Nucleus accumbens (tissue), 56 donors: ENCODE results near the gene GALNT7.

Experiments
- DNase-seq, 56 donors: peaks; one replicate each; lab custom pipeline; 2025; lab: John Stamatoyannopoulos, UW

Gene GALNT7

DNA sequence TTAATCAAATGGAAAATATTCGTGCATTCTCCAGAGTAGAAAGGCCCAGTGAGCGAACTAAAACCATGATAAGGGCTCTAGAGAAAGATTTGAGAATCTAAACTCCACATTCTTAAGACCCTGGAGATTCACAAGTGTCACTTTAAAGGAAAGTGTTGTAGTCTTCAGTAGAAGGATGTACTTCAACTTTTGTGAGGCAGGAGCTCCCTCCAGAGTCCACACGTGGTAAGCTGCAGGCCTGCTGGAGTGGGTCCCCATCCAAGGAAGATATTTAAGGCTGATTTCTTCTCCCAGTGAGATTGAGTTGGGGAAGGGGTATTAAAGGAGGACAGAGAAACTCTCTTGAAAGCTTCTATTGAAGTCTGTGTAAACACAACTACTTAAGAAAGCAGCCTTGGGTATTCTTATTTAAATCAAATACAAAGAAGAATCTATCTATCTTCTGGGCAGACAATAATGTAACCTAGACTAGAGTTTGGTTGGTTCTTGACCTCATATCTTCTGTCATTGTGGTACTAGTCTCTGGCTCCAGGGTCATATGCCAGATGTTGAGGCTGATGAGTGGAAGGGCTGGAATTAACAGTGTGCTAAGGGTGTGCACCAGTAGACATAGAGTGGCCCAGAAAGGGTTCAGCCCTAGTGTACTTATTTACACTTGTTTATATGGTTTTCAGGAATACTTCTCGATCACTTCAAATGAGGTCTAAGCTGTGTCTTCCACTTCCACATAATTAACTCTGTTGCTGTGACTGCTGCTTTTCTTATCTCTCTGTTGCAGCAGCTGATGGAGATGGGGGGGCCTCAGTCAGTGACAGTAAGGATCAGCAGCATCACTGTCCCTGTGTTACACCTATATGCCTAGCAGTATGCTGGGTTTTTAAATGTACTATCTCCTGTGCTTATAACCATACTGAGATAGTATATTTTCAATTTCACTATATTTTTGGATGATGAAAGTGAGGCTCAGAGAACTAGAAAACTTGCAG is 89.4 kb downstream of the GALNT7 start:
- DNase-seq: peak in 47 of 56 donors; percentile 6 to 85 (median 46)

DNA sequence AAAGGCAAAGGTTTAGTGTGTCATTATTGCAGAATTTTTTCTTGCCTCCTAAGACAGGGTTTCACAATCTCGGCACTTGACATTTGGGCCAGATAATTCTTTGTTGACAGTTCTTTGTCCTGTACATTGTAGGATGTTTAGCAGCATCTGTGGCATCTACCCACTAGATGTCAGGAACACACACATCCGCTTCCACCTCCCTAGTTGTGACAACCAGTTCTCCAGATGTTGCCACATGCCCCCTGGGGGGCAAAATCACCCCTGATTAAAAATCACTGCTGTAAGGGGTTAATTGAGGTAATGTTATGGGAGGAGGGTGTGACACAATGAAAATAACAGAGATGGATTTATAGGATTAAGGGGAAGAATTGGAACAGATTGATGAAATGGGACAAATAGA is 90.3 kb downstream of the GALNT7 start:
- DNase-seq: no peak

DNA sequence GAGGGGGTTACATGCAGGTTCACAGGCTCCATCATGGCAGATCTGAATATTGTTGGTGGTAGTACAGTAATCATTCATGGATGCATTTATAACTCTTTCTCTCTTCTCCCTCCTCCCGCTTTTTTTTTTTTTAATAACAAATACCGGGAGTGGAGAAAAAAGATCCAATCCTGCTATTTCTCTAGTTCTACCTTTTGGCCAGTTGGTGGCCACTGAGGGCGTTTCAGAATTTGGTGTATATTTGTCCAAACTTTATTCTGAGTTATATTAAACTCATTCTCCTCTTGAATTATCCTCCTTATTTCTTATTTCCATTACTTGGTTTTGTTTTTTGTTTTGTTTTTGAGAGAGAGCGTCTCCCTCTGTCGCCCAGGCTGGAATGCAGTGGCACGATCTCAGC is 90.7 kb downstream of the GALNT7 start:
- DNase-seq: no peak

DNA sequence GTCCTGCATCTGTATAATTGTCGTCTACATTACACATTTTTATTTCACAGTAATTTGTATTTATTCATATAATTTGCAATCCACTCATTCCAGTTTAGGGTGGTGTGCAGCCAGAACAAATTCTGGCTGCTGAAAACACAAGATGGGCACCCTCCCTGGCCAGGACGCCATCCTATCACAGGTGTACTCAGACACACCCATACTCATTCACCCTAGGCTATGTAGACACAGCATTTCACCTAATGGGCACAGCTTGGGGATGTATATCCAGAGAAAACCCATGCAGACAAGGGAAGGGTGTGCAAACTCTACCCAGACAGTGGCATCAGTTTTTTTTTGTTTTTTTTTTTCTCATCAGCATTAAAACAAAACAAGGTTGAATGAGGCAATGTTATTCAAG is 92.4 kb downstream of the GALNT7 start:
- no peak for DNase-seq

DNA sequence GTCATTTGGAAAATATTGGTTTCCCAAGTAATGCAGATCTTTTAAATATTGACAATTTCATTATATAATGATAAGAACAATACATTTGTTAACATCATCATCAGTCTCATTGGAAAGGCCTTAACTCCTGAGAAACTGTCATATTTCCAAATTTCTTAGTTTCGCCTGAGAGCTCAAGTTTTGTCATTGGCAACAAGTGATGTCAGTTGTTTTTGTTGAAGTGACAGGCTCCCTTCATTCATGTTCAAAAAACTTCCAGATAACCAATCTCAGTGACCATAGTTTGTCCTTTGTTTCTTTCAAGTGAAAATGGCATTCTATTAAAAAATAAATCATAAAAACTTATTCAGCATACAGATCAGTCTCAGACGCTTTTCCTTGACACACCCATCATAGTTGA is 93.8 kb downstream of the GALNT7 start:
- DNase-seq: no peak

DNA sequence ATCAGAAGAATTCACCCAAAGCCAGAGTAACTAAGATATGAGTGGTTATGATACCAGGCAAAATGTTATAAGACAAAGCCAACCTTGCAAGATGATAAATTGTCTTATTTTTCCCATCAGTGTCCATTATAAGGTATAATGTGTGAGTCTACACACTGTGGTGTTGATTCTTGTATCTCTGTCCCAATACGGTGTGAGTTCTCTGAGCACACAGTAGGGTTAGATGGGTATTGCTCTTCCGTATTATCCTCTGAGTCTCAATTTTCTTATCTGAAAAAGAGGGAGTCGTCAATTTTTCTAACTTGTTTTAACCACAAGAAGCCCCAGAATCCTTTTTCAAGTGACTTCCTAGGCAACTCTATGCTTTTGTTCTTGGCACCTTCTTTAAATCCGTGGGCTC is 95.6 kb downstream of the GALNT7 start:
- no peak for DNase-seq

DNA sequence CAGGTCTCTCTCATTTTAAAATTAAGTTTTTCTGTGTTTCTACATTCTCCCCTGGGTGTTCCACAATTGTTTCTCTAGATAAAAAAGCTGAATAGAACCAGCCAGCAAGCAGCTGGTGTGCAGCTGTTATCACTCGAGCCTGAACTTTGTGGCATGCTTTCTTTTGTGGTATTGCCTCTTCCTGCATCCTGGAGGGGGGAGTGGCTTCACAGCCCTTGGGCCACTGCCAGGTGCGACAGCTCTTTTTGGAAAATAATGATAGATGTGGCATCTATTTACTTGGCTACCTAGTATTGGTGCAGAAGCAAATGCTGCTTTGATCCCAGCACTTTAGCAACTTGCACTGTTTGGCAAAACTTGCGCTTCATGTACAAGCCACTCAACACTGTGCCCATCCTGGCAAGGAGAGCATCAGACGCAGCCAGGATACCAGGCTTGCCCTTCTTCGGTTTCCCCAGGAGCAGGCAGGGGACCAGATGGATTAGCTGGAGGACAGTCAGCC is 96.1 kb downstream of the GALNT7 start:
- DNase-seq: peak in 4 of 56 donors; percentile 4 to 27 (median 8)

DNA sequence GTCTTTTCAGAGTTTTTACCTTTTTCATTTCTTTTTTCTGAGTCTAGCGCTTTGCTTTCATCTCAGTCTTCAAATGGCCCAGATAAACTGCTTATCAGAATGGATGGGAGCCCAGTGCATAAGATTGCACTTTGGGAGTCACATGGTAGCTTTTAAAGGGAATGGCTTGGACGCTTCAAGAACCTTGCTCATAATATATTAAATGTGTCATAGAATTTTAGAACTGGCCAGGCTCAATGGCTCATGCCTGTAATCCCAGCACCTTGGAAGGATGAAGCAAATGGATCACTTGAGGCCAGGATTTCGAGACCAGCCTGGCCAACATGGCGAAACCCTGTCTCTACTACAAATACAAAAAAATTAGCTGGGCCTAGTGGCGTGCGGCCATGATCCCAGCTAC is 97.1 kb downstream of the GALNT7 start:
- no peak for DNase-seq

DNA sequence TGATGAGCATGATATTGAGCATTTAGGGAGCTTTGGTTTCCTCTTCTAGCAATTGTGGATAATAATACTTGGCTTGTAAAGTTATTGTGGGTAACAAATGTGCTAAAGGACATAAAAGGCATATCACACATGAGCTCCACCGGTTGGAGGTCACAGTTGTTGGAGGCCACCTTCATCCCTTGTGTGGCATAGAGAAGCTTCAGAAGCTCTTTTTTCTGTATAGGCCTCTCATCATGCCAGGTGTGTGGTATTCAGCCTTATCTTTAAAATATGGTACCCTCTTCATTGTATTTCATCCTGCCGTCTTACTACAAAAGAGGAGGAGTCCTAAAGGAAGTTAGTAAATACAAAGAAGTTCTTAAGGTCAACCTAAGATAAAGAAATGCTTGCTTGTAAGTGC is 99.1 kb downstream of the GALNT7 start:
- no peak for DNase-seq

DNA sequence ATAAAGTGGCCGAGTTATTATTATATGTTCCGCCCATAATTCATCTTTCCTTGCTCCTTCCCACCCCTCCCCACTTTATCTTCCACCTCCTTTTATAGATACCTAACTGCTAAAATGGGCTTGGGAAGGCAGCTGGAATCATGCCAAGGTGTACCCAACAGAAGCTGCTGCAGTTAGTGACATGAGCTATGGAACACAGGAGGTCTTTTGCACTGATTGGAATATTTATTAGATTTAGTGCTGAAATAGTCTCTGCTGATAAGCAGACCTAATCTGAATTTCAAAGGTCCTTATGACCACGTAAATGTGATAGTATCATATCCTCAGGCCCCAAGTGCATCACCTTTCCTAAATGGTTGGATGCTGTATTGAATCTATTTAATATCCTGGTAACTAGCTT is 100.7 kb downstream of the GALNT7 start:
- DNase-seq: peak in 1 of 56 donors; percentile 11

DNA sequence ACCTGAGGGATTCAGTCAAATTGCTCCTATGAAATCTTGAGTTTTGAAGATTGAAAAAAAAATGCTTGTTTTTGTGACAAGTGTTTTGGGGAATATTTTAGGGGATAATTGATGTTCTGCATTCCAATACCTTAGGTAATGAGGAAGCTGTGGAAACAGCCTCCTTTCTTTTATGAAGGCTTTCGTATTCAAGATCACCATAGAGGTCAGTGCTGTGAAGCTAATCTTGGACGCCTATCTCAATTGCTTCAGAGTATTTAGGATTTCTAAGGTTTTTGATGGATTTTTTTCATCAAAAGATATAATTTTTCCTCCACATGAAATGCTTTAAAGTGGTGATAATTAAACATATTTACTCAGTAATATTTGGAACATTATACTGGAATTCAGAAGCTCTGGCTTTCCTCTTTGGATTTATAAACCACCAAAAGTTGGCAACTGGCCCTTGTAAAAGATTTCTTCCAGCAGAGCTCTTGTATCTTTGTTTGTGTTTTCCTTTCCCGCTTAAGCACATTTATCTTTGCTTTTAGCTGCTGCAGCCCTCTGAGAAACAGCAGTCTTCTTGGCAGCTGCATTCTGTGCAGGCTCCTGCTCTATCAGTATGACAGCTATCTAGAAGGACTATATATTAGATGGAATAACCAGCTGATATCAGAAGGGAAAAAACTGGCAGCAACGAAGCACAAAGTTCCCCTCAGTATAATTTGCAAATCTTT is 101.9 kb downstream of the GALNT7 start:
- no peak for DNase-seq

DNA sequence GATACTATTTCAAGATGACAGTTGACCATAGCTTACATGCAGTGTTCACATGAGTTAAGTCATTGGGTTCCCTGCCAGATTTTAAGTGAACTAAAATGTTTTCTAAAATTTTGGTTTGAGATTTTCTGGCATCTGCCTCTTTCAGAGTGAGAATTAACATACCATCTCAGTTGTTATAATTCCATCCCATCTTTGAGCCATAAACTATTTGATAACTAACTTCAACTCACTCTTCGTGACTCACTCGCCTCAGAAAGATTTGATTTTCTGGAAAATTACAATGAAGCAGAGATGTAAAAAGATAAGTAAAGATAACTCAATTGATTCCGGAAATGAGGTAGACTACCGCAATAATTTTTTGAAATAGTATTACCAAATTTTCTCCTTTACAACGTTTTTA is 103.7 kb downstream of the GALNT7 start:
- DNase-seq: no peak

DNA sequence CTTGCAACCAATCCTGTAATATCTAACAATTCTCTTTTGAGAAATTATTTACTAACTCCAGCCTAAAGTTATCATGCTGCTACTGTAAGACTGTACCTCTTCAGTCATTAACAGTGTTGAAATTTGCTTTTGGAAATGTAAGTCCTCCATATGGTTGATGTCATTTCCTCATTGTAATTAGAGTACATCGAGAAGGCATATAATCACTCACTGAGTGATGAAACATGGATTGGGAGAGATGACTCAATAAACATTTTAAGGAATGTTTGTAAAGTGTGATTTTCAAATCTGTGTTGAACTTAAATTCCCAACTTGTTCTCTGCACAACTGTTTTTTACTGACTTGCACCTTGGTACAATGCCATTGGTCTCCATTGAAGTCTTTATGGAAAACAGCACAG is 104.4 kb downstream of the GALNT7 start:
- DNase-seq: no peak

DNA sequence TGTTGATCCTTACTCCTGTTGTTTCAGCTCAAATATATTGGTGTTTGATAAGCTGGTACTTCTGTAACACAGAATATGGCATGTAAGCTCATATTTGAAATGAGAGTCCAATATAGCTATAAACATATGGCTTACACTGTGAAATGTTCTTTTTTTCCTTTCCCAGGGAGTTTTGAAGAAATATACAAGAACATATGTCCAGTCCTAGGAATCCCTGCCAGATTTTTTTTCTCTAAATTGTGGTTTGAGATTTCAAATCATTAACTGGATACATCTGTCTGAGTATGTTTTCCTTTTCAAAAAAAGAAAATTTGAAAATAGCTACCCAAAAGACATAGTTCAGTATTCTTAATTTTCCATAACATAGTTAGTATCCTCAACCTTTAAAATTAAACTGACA is 105.3 kb downstream of the GALNT7 start:
- no peak for DNase-seq

DNA sequence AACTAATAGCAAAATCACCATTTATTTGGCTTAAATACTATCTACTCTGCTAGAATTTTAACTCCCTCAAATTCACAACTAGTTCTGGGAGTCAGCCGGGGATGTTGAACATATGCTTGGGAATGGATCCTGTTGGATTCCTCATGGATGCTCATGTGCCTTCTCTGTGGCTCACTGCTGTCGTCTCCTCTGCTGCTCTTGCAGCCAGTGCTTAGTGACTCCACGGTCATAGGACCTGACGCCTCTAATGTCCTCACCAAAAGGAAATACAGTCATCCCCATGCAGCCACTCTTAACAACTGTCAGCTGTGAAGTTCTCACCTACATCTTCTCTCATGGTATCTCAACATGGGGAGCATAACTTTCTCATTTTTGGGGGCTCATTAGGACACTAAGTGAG is 106.1 kb downstream of the GALNT7 start:
- no peak for DNase-seq

DNA sequence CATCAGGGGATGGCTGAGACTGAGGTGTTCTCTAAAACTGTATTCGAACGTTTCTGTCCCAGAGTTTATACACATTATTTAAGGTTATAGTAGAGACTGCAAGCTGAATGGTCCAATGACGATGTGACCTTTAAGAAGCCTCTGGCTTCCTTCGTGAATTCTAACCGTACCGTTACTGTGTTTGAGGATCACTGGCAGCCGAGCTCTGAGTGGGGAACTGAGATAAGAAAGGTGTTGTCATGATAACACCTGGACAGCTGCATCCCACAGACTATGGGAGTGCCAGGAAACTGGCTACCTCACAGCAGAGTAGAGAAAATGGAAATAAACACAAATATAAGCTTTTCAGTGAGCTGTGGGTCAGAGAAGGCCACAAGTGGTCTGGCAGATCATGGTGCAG is 106.5 kb downstream of the GALNT7 start:
- no peak for DNase-seq

DNA sequence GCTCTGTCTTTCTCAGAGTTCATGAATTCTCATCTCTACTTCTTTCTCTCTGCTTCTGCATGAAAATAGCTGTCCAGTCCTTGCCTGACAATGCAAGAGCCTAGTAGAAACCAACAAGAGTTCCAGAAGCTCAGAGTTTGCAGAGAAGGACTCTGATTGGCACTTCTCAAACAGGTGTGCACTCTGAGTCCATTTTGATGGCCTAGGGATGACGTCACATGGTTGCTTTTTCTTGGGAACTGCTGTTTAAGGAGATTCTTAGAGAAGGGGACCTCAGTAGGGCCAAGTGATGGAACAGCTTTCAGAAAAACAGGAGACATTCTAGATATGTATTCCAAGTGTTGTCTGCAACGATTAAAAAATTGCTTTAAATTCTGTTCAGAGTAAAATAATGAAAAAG is 108.7 kb downstream of the GALNT7 start:
- DNase-seq: no peak

DNA sequence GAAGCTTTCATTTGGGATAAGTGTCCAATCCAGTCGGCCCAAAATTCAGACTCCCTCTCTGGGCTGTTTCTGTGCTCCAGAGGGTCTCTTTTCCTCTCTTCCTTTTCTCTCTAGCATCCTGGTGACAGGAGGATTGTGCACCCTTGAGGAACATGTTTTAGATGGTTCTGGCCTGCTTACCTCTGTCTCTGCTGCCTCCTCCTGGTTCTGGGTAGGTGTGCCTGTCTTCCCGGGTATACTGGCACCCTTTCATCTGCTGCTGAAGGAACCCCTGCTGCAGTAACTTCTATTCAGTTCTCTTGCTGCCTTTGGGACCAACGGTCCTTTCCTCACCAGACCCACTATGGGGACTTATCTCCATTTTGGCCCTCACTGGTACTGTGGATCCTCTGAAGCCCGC is 112.4 kb downstream of the GALNT7 start:
- no peak for DNase-seq

DNA sequence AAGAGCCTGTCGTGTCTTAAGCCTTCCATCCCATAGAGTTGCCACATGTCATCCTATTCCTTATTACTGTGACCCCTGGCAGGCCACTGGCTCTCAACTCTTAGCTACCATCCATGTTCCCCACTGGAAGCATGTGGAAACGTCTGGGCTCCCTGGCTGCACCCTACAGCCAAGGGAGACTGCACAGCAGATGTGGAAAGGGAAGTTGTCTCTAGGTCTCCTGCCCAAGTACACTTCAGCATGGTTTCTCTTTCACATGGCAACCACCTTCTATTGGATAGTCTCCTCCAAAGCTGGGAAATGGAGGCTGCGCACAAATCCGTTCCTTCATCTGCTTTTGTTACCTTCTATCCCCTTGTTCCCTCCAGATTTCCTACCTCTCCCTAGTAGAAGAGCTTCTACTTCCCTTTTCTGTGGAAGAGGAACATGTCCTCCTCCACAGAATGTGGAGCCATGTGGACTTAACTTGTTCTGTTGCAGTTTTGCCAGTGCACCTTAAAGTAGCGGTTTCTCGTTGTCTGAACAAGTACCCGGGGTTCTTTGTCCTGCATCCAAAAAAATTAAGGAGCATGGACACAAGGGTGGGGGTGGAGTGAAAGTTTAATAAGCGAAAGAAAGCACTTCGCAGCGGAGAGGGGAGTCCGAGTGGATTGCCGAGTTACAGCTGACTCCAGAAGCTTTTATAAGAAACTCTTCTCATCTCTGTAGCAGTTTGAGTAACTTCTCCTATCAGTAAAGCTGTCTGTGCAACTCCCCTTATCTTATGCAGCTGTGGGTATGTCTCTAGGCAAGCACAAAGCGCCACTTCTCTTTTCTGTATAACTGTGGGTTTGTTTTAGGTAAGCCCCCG is 113.0 kb downstream of the GALNT7 start:
- no peak for DNase-seq

DNA sequence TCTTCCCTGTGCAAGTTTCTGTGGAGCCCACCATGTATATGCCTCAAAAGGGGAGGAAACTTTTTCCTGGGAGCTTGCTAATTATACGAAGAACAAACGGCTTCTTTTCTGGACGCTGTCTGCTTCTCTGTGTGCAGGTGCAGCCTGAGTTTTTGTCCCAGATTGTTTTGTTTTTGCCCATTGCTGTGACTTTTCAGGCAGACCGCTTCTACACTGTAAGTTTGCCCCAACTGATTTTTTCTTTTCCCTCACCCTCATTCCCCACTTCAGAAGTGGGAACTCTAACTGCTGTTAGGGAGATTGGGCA is 113.6 kb downstream of the GALNT7 start:
- DNase-seq: no peak

DNA sequence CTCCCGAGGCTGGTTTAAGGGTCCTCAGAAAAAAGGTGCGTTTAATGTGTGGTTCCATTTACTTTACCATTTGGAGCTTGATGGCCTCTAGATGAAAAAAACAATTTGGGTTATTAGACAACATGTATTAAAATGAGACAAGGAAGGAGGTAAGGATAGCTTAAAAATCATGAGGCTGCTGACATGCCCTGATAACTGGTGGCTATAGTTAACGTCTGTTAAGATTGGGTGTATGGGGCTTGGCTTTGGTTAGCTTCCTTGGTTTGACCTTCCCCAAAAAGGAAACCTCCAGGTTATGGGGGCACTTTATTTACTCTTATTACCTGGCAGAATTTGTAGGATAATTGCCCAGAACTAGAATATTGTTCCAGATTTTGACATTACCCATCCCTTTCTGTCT is 114.0 kb downstream of the GALNT7 start:
- DNase-seq: no peak
